ENCODE measurements around the gene PRG3. TPM values are rescaled to one million over a fixed set of nuclear protein-coding genes. Genes with fewer than 3 reads are reported as not detected.

The PRG3 gene
- total RNA-seq, 1 experiment from 2014 or later, result not detected

GRCh38 chr11:57370941-57371340 lies 10.0 kb downstream of the PRG3 start:
- H4K20me1 ChIP-seq (ENCODE audit: insufficient read depth), result no peaks in the 10 kb centered on the region
- ChIA-PET CTCF (no interaction called here), POLR2A (no interaction called here)

More at GRCh38 chr11:57370941-57371340, 10.0 kb downstream of the PRG3 start:
- BruUV-seq (replicated peaks), result no TSS peak
- DNase-seq (ENCODE audit: low read depth, low spot score) (no peak), ATAC-seq (no peak)
- no peaks in the 10 kb centered on the region for H3K79me2 ChIP-seq (ENCODE audit: insufficient read depth, low read length)
- H3K4me1 ChIP-seq (ENCODE audit: control insufficient read depth in 1 of 2, insufficient read depth in 2 of 2, low read length in 2 of 2), result no peaks in the 10 kb centered on the region
- TF ChIP-seq SP1 (IDR thresholded peaks at IDR 0.05; ENCODE audit: low read depth), result no peak
- no peak for TF ChIP-seq POLR2A (IDR thresholded peaks at IDR 0.05; ENCODE audit: borderline replicate concordance, extremely low read depth, insufficient read depth, insufficient read length)
- no peak for TF ChIP-seq TCF7L2 (IDR thresholded peaks at IDR 0.05; ENCODE audit: borderline replicate concordance, extremely low read depth, insufficient read depth, insufficient read length)
- TF ChIP-seq MAX (IDR thresholded peaks at IDR 0.05), result no peak
- TF ChIP-seq ZNF274 (IDR thresholded peaks at IDR 0.05; ENCODE audit: low read depth, low read length), result no peak
- TF ChIP-seq CTCF (IDR thresholded peaks at IDR 0.05 in 2 of 3, conservative IDR thresholded peaks at IDR 0.05 in 1 of 3; ENCODE audit: borderline replicate concordance in 1 of 3, insufficient read depth in 1 of 3, low read depth in 2 of 3, low read length in 2 of 3), result no peak
- TF ChIP-seq CEBPB (IDR thresholded peaks at IDR 0.05; ENCODE audit: low read depth), result no peak
- TF ChIP-seq YY1 (IDR thresholded peaks at IDR 0.05; ENCODE audit: extremely low read depth, insufficient replicate concordance, low read depth, low read length), result no peak
- no peak for TF ChIP-seq SRF (IDR thresholded peaks at IDR 0.05; ENCODE audit: low read depth)
- TF ChIP-seq EZH2phosphoT487 (IDR thresholded peaks at IDR 0.05; ENCODE audit: borderline replicate concordance), result no peak
- no peaks in the 10 kb centered on the region for H3K36me3 ChIP-seq (ENCODE audit: control insufficient read depth in 1 of 2, insufficient read depth in 2 of 2, low read length in 2 of 2)
- no peak overlapping the region for H3K27ac ChIP-seq (ENCODE audit: low read depth, low read length)
- no peak overlapping the region for H2AFZ ChIP-seq (ENCODE audit: low read depth, low read length, poor library complexity, severe bottlenecking)
- no peaks in the 10 kb centered on the region for H3K9me3 ChIP-seq (ENCODE audit: control insufficient read depth in 1 of 2, insufficient read depth in 1 of 2, low read depth in 1 of 2, low read length in 2 of 2)
- intact Hi-C loops (cut with micrococcal nuclease), result no loop called here
- no peaks in the 10 kb centered on the region for H3K27me3 ChIP-seq (ENCODE audit: insufficient read depth, low read length)
- RAD21 ChIA-PET (ENCODE audit: low non-redundant PET in 1 of 2, low total read pairs in 2 of 2, uncharacterized antibody in 2 of 2, unreplicated experiment in 2 of 2), result no interaction called here
- no peak overlapping the region for H3K4me2 ChIP-seq (ENCODE audit: low read length)
- H3K9ac ChIP-seq (ENCODE audit: low read length), result no peak overlapping the region
- H3K9me2 ChIP-seq (ENCODE audit: insufficient read depth), result no peaks in the 10 kb centered on the region
- H3K4me3 ChIP-seq (replicated peaks in 1 of 2; ENCODE audit: low read depth in 1 of 2, low read length in 2 of 2), result no peak overlapping the region
